IPS DF 19.7 (cell line): ENCODE data around the gene HDLBP.
"Not testable (repeated sequence)": the region's sequence is repeated elsewhere in the genome, so short reads cannot be mapped to it uniquely, and the experiment has no call there.

ENCODE experiments used
- DNase-seq: peaks from one replicate; pipeline ENCODE4 v3.0.0-alpha.2; 2013; ENCODE audit warnings: low read depth, low spot score

The HDLBP gene

GRCh38 chr2:241339839-241340630 is 24.6 kb upstream of the HDLBP start:
- no peak for DNase-seq

DNA sequence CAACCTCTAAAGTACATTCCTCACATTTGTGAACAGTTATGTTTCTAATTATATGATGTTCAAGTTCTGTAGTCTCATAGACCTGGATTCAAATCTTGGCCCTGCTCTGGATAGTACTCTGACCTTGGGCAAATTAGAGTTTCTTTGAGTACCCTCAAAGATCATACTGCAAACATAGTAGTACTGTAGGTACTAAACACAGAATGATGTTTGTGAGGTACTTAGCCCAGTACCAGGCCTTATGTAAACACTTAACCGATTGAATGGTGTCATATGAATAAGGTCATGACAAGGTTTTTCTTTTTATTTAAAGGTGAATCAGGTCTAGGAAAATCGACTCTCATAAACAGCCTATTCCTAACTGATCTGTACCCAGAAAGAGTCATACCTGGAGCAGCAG is 19.3 kb upstream of the HDLBP start:
- DNase-seq: no peak

DNA sequence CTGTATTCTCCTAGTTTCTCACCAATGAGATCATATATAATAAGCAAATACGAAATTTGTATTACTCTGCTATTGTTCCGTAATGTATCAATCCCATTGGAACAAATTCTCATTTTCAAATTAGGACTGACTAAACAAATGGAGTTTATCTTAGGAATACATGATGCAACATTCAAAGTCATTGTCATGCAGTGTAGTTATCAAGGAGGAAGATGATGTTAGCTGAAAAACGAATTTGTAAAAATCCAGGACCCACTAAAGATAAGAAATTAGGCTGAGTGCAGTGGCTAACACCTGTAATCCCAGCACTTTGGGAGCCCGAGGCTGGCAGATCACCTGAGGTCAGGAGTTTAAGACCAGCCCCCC is 15.1 kb upstream of the HDLBP start:
- no peak for DNase-seq

- no peak for DNase-seq
Observed at GRCh38 chr2:241329669-241330615, 14.5 kb upstream of the HDLBP start.

DNA sequence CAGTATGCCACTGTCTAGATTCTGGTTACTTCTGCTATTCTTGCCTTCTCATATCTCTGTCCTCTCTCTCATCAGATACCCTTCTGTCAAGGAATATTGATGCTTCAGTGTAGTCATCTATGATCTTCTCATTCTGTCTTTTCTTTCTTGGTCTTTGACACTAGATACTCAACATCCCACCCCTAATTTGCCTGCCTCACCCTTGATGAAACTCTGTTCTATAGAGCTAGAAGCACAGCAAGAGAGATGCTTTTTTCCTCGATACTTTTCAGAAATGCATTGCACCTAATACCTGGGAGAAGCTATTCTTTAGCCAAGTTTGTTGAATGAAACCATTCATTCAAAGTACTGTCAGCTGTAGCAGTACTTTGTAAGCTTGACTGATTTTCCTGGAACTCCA is 9.8 kb upstream of the HDLBP start:
- DNase-seq: no peak

GRCh38 chr2:241324775-241325174 is 9.3 kb upstream of the HDLBP start:
- DNase-seq: no peak

- no peak for DNase-seq
Observed at GRCh38 chr2:241323778-241324177, 8.3 kb upstream of the HDLBP start.

DNA sequence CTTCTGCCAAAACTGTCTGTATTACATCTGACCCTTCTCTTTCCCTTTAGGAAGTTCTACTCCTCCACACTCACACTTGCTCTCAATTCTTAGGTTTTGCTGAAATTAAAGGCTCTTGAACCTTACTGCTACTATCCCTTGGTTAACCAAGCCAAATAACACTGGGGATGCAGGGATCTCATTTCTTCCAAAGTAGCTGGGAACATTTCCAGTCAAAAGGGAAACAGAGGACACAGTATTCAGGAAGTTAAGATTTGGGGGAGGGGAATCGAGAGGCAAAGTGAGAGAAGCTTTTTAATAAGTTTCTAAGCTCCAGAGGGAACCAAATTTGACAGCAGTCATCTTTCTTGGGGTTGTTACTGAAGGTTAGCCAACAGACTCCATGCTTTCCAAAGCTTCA is 6.4 kb upstream of the HDLBP start:
- DNase-seq: no peak

GRCh38 chr2:241321033-241321432 is 5.6 kb upstream of the HDLBP start:
- DNase-seq: no peak

DNA sequence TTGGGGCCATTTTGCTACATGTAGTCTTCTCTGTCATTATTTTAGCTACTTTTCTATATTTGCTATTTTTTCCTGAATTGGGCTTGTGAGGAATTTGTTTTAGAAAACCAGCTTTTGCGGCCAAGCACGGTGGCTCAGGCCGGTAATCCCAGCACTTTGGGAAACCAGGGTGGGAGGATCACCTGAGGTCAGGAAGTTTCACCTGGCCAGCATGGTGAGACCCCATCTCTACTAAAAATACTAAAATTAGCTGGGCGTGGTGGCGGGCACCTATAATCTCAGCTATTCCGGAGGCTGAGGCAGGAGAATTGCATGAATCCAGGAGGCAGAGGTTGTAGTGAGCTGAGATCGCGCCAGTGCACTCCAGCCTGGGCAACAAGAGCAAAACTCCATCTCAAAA is 4.9 kb upstream of the HDLBP start:
- no peak for DNase-seq

DNA sequence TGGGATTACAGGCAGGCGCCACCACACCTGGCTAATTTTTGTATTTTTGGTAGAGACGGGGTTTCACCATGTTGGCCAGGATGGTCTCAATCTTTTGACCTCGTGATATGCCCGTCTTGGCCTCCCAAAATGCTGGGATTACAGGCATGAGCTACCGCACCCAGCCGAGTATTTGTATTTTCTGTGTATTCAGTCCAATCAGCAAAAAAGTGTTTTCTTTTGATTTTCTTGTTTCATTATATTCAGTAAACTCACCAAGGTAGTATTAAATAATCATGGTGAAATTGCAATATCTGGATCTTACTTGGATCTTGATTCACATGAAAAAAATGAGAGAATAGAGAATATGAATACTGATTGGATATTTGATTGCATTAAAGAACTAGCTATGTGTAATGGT is 3.4 kb upstream of the HDLBP start:
- DNase-seq: not testable (repeated sequence)

- no peak for DNase-seq
Observed at GRCh38 chr2:241317391-241317790, 1.9 kb upstream of the HDLBP start.

- no peak for DNase-seq
Observed at GRCh38 chr2:241316825-241317224, 1.4 kb upstream of the HDLBP start.

DNA sequence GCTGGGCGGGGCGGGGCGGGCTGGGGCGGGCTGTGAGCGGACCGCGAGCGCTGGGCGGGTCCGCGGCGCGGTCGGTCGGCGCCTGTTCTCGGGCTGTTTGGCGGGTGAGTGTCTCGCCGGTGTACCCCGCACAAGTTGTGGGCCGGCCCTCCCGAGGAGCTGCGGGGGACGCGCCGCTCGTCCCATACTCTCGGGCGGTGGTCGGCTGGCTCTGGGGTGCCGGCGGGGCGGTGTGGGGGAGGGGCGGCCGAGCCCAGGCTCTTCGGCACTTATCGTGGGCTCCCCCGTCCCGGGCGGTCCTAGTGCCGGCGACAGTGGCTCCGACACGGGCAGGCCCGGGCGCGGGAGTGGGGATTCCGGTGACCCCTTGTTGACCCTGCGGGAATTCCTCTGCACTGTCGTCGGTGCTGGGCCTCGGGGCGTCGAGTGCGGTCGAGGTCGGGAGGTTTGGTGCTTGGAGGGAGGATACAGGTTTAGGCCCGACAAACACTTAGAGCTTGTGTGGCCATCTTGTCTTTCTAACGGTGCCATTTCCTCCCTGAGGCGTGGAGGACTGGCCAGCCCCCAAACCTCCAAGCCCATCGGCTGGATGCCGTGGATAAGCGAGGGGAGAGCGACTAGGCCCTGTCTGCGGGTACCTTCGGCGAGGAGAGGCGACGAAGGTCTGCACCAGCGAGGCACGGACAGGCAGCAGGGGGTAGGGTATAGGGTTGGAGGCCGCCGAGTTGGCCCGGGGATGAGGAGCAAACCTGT is 583 bp upstream of the HDLBP start, which contains the start of gene SEPTIN2:
Gene SEPTIN2 (plus strand): TSS at position 47 of the 753 bp plus-strand sequence. CDS start 8,308 bp downstream, outside the sequence.
- DNase-seq: no peak

DNA sequence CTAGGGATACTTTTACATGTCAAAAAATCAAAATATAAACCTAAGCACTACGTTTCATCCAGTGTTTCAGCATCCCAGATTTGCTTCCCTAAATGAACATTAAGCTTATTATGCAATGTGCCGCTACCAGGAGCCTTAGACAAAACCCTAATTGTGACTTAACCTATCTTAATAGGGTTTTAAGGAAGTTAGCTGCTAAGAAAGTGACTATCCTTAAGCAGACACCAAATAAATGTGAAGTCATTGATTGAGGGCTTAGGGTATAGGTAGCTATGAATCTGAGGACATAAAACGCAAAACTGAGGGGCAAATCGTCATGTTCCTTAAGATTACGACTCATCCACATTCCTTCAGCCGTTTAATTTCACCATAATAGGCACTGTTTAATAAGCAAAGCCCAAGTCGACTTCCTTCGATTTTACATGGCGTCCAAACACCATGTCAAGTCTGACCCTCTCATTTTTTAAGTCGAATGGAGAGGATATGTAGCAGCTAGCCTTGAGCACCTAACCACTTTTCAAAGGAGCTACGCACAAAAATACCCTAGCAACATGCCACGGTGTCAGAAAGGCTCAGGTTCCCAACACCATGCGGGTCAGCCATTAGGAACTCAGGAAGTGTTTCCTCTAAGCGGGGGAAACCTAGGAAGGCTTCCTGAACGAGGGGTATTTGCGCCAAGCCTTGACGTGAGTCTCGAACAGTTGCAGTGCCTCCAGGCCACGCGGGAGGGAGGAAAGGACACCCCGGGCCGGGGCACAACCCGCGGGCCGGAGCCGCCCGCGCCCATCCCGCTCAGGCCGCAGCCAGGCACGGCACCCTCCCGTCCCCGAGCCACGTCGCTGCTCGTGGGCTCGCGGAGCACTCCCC is 1.0 kb downstream of the HDLBP start:
- DNase-seq: no peak

GRCh38 chr2:241313543-241314095 is 1.9 kb downstream of the HDLBP start:
- DNase-seq: no peak

GRCh38 chr2:241312082-241312481 is 3.4 kb downstream of the HDLBP start:
- DNase-seq: no peak

DNA sequence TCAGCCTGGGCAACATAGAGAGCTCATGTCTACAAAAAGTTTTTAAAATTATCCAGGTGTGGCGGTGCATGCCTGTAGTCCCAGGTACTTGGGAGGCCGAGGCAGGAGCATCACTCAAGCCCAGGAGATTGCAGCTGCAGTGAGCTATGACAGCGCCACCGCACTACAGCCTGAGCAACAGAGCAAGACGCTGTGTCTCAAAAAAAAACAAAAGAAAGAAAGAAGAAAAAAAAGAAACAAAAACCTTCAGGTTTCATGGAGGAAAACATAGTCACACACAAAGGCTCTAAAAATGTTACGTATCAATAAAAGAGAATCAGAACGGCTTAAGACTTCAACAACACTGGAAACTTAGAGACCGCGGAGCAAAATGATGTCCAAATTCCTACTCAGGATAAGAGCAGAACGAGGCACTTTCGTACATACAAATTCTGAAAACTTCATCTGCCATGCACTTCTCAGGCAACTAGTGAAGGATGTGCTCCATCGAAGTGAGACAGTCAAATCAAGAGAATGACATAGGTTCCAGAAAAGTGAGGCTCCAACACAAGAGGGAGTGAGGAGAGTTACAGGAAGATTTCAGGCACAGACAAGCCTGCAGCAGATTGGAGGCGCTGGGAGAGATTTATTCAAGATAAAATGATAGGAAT is 4.4 kb downstream of the HDLBP start:
- DNase-seq: no peak

DNA sequence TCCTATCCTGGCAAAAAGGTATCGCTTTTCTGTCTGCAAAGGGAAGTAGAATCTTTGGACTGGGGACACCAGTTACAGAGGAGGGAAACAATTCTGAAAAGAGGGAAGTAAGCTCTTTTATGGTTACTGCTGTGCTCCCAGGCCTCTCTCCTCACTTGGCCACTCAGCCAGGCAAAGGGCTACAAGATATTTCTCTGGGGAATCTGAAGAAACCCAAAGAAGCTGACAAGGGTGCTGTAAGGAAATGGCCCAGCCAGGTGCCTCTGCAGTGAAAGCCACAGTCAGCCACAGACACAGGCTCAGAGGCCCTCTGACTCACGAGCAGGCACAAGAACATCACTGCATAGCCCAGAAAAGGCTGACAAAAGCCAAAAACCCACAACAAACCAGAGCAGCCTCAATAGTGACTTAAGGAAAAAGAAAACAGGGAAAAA is 5.8 kb downstream of the HDLBP start:
- no peak for DNase-seq
